HEK293T (cell line): ENCODE data around the gene CYP2J2.

Experiments
- CTCF ChIA-PET: fragments of 350-600 bp; formaldehyde crosslinking; extraction: SDS; loops from one replicate; lab custom pipeline; 2021; ENCODE audit warnings: antibody characterized with exemption, inconsistent platforms; lab: Yijun Ruan, JAX
- POLR2A ChIA-PET: fragments of 350-600 bp; formaldehyde crosslinking; extraction: SDS; loops from one replicate; lab custom pipeline; 2020; ENCODE audit warnings: antibody characterized with exemption, inconsistent platforms; lab: Yijun Ruan, JAX
- DNase-seq: peaks from one replicate; pipeline ENCODE4 v3.0.0; 2012; ENCODE audit warnings: mixed read lengths; ENCODE audit errors: extremely low spot score
- ARNT ChIP-seq: fragments of 450-650 bp; IDR thresholded peaks from 2 replicates; pipeline ENCODE4 v1.6.1; 2017; ENCODE audit warnings: mild to moderate bottlenecking
- BHLHE40 ChIP-seq: fragments of 450-650 bp; IDR thresholded peaks from 2 replicates; pipeline ENCODE4 v1.6.1; 2016; ENCODE audit warnings: mild to moderate bottlenecking, moderate library complexity, borderline replicate concordance
- CTBP1 ChIP-seq: fragments of 450-650 bp; IDR thresholded peaks from 2 replicates; pipeline ENCODE4 v1.6.1; 2016; ENCODE audit warnings: borderline replicate concordance
- ELF4 ChIP-seq: fragments of 450-650 bp; IDR thresholded peaks from 2 replicates; pipeline ENCODE4 v1.6.1; 2017; ENCODE audit warnings: antibody characterized with exemption
- FOXA1 ChIP-seq: fragments of 450-650 bp; IDR thresholded peaks from 2 replicates; pipeline ENCODE4 v1.6.1; 2016; ENCODE audit warnings: mild to moderate bottlenecking
- FOXK2 ChIP-seq: fragments of 450-650 bp; IDR thresholded peaks from 2 replicates; pipeline ENCODE4 v1.6.1; 2016; ENCODE audit warnings: mild to moderate bottlenecking
- FOXM1 ChIP-seq: fragments of 450-650 bp; IDR thresholded peaks from 2 replicates; pipeline ENCODE4 v1.6.1; 2017; ENCODE audit warnings: mild to moderate bottlenecking, borderline replicate concordance
- HDGF ChIP-seq: fragments of 450-650 bp; IDR thresholded peaks from 2 replicates; pipeline ENCODE4 v1.6.1; 2017; ENCODE audit warnings: antibody characterized with exemption, borderline replicate concordance
- L3MBTL2 ChIP-seq: fragments of 450-650 bp; conservative IDR thresholded peaks from 2 replicates; pipeline ENCODE4 v1.6.1; 2016; ENCODE audit warnings: mild to moderate bottlenecking
- LEF1 ChIP-seq: fragments of 450-650 bp; IDR thresholded peaks from 2 replicates; pipeline ENCODE4 v1.6.1; 2017; ENCODE audit warnings: mild to moderate bottlenecking, borderline replicate concordance
- NFRKB ChIP-seq: fragments of 450-650 bp; IDR thresholded peaks from 2 replicates; pipeline ENCODE4 v1.6.1; 2016; ENCODE audit warnings: mild to moderate bottlenecking, moderate library complexity
- SP1 ChIP-seq: fragments of 450-650 bp; IDR thresholded peaks from 2 replicates; pipeline ENCODE4 v1.6.1; 2017
- SUZ12 ChIP-seq: fragments of 450-650 bp; IDR thresholded peaks from 2 replicates; pipeline ENCODE4 v1.6.1; 2016; ENCODE audit warnings: mild to moderate bottlenecking
- TARDBP ChIP-seq: fragments of 450-650 bp; IDR thresholded peaks from 2 replicates; pipeline ENCODE4 v1.6.1; 2016
- ZNF384 ChIP-seq: fragments of 450-650 bp; IDR thresholded peaks from 2 replicates; pipeline ENCODE4 v1.6.1; 2016
- TF ChIP-seq, protein P1 (sequence below): fragments of 450-650 bp; IDR thresholded peaks from 2 replicates; pipeline ENCODE4 v1.6.1; 2016

Gene CYP2J2

DNA sequence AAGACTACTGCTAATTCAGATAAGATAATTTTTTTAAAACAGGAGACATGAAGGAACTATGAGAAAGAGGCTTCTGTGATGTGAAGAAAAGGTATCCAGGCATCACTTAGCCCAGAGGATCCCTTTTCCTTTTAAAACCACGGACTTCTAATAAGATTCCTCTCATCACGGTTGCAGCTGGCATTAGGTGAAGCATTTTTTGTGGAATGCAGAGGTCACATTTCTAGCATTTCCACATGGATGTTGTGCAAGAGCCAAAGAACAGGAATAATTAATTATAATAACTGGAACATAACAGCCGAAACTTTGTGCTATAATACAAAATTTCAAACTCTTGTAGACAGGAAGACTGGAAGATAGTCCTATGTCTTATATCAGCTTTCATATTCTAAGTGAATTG, 27.6 kb downstream of the CYP2J2 start:
- ChIA-PET CTCF (no interaction called here), POLR2A (no interaction called here)
- no peak for DNase-seq
- TF ChIP-seq FOXK2, result no peak
- TF ChIP-seq L3MBTL2, result no peak
- TF ChIP-seq ZNF384, result no peak
- TF ChIP-seq, protein P1, sequence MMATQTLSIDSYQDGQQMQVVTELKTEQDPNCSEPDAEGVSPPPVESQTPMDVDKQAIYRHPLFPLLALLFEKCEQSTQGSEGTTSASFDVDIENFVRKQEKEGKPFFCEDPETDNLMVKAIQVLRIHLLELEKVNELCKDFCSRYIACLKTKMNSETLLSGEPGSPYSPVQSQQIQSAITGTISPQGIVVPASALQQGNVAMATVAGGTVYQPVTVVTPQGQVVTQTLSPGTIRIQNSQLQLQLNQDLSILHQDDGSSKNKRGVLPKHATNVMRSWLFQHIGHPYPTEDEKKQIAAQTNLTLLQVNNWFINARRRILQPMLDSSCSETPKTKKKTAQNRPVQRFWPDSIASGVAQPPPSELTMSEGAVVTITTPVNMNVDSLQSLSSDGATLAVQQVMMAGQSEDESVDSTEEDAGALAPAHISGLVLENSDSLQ, result no peak
- TF ChIP-seq SP1, result no peak
- no peak for TF ChIP-seq TARDBP
- no peak for TF ChIP-seq FOXA1
- no peak for TF ChIP-seq CTBP1
- no peak for TF ChIP-seq NFRKB
- TF ChIP-seq LEF1, result no peak
- TF ChIP-seq ELF4, result no peak
- TF ChIP-seq SUZ12, result no peak
- no peak for TF ChIP-seq BHLHE40
- no peak for TF ChIP-seq HDGF
- TF ChIP-seq ARNT, result no peak
- no peak for TF ChIP-seq FOXM1

DNA sequence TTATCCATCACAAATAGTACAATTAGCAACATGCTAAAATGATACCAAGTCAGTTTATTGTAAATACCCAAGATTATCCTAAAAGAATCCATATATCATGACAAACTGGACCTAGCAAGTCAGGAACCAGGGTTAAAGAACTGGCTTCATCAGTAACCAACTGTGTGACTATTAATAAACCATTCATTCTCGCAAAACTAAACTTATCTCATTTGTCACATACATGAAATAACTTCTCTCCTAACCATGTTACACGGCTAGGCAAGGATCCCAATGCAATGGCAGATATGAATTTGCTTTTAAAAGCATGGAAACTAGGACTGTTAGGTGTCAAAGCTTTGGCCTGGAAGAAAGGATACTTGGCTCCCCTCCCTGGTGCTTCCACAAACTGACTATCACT, 29.4 kb downstream of the CYP2J2 start:
- ChIA-PET POLR2A (no interaction called here), CTCF (no interaction called here)
- no peak for TF ChIP-seq FOXK2
- no peak for TF ChIP-seq FOXM1
- TF ChIP-seq SUZ12, result no peak
- TF ChIP-seq NFRKB, result no peak
- TF ChIP-seq, protein P1, result no peak
- no peak for TF ChIP-seq ZNF384
- DNase-seq, result no peak

DNA sequence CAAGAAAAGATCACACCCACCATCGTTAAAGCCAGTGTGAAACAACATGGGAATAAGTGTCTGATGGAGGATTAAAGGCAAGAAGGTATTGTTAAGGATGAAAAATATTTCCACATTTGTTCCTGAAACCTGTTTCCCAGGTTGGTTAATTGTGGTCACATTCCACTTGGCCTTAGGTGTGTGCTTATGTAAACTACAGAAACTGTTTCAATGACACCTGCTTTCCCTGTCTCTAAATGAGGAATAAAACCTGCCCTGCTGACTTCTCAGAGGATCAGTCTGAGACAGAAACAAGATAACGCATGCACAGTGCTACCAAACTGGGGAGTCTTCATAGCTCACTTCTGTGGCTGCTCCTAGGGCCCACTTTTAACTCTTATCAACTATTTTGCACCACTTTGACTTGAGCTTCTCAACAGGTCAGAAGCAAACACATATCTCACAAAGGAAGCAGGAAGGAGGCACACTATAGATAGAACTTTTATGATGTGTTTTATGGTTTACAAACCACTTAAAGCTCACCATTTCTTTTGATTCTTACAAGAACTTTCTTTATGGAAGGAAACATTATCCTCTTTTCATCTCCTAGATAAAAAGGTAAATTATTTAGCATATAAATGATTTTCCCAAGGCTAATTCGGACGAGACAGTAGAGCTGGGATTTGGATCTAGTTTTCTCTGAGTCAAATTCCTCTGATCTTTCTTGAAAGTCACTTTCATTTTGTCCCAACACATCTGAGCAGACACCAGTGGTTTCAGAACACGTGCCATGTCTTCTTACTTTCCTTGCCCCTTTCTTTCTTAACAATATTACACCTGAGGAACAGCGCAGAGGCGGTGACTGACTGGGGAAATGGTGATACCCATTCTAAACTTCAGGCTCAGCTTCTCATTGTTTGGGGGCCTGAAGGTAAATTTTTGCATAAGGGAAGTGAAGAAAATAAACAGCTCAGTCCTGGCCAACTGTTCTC, 33.4 kb downstream of the CYP2J2 start:
- POLR2A ChIA-PET, result no interaction called here
- DNase-seq, result no peak
- no peak for TF ChIP-seq TARDBP
- TF ChIP-seq SP1, result no peak
- no peak for TF ChIP-seq L3MBTL2
- no peak for TF ChIP-seq ELF4
- no peak for TF ChIP-seq LEF1
- no peak for TF ChIP-seq CTBP1
- TF ChIP-seq NFRKB, result no peak
- no peak for TF ChIP-seq BHLHE40
- TF ChIP-seq, protein P1, result no peak
- TF ChIP-seq SUZ12, result no peak
- CTCF ChIA-PET, result interaction anchor here (1.0 to 2.0 kb wide), 3 partner anchors 10 to 54 kb away, joined by 3 to 7 read pairs (median 5); no protein-coding TSS in a partner anchor

DNA sequence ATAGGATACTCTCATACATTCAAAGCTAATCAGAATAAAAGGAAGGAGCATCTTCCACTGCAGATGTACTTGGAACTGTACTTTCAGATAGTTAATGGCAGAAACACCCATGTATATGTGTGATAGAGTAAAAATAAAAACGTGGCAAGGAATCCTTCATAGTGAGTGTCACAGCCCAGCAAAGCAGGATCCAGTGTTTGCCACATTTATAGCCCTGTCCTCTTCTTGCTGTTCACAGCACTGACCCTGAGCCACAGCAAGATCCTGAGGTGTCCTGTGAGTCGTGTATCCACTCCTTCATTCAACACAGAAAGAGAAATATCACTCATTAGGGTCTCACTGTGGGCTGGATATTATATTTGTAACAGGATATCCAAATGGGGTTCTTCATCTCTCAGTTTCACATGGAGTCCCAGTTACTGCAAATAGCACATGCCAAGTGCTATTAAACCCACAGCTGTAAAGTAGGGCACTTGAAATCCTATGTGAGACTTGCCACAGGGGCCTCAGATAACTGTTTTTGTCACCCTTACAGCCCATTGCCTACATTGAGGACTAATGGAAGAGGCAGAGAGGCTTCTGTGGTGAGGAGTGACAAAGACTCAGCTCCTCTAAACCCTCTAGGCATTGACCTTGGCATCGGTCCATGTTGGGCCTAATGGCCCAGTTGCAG, 41.3 kb downstream of the CYP2J2 start:
- ChIA-PET POLR2A (no interaction called here), CTCF (interaction anchor here (2.2 kb wide), 1 partner anchor 62 kb away, joined by 7 read pairs; no protein-coding TSS in a partner anchor)
- TF ChIP-seq ZNF384, result no peak
- no peak for TF ChIP-seq HDGF
- no peak for TF ChIP-seq ARNT
- no peak for TF ChIP-seq FOXA1
- TF ChIP-seq ELF4, result no peak
- TF ChIP-seq SUZ12, result no peak
- TF ChIP-seq LEF1, result no peak
- TF ChIP-seq NFRKB, result no peak
- TF ChIP-seq FOXM1, result no peak
- no peak for DNase-seq

DNA sequence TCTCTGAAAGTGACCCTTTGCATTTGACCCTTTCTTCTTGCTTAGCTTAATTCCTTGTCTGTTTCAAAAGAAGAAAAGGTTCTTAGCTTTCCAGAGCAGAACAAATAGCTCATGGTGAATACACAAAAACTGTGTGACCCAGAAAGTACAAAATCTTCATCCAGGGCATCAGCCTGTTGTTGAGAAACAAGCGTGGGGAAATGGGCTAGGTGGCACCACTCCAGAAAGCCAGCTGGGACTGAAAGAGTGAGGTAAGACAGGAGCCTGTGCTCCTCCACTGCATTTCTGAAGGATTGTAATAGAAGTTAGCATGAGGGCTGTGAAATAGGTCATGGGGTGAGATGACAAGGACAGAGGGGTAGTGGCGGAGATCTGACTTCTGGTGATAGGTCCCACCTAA, 45.8 kb downstream of the CYP2J2 start:
- TF ChIP-seq CTBP1 (no peak), FOXA1 (no peak), SP1 (no peak), BHLHE40 (no peak), HDGF (no peak), LEF1 (no peak), ZNF384 (no peak), ELF4 (no peak)
- TF ChIP-seq, protein P1, result no peak
- ChIA-PET POLR2A (no interaction called here), CTCF (interaction anchor here (1.0 to 6.7 kb wide), 2 partner anchors 66 to 86 kb away, joined by 4 to 86 read pairs; no protein-coding TSS in a partner anchor)
- no peak for DNase-seq
